ENCODE results near the gene KCNK10. TPM values are rescaled to one million over a fixed set of nuclear protein-coding genes. Genes with fewer than 3 reads are reported as not detected.

Gene KCNK10
- total RNA-seq = not detected

GRCh38 chr14:88323086-88323522, at the start of gene KCNK10:
Gene KCNK10 (minus strand): TSS chr14:88323269. CDS start chr14:88322798, 471 bp downstream.
- peaks cover 2 to 6% (median 2%) of the 10 kb centered on the region in 3 donors for H3K4me1 ChIP-seq (ENCODE audit: control insufficient read depth in 3 of 3, insufficient read depth in 3 of 3, low read length in 3 of 3)
- no peaks in the 10 kb centered on the region for H3K36me3 ChIP-seq (ENCODE audit: control insufficient read depth in 3 of 3, insufficient read depth in 3 of 3, low read length in 3 of 3)
- peak within 1 kb of the TSS in 2 of 3 donors; percentile 29 to 38 for H3K4me3 ChIP-seq (ENCODE audit: low read length in 3 of 3)
- peaks cover 61 to 69% (median 66%) of the 10 kb centered on the region in 3 donors for H3K27me3 ChIP-seq (ENCODE audit: control insufficient read depth in 3 of 3, insufficient read depth in 3 of 3, low read length in 3 of 3)
- peaks cover 0 to under 1% (median 0%) of the 10 kb centered on the region in 3 donors for H3K9me3 ChIP-seq (ENCODE audit: control insufficient read depth in 3 of 3, low read length in 3 of 3)
- no peak within 1 kb of the TSS for H3K27ac ChIP-seq (ENCODE audit: low read depth, low read length)
- H3K9ac ChIP-seq (ENCODE audit: low read depth in 1 of 3, low read length in 3 of 3) = no peak within 1 kb of the TSS

- no peak overlapping the region for H3K27ac ChIP-seq (ENCODE audit: low read depth, low read length)
- H3K4me1 ChIP-seq (ENCODE audit: control insufficient read depth in 3 of 3, insufficient read depth in 3 of 3, low read length in 3 of 3) = no peaks in the 10 kb centered on the region
- H3K9ac ChIP-seq (ENCODE audit: low read depth in 1 of 3, low read length in 3 of 3) = no peak overlapping the region
- H3K4me3 ChIP-seq (ENCODE audit: low read length in 3 of 3) = no peak overlapping the region
- H3K27me3 ChIP-seq (ENCODE audit: control insufficient read depth in 3 of 3, insufficient read depth in 3 of 3, low read length in 3 of 3) = peaks cover 0 to 4% (median 3%) of the 10 kb centered on the region in 3 donors
- H3K9me3 ChIP-seq (ENCODE audit: control insufficient read depth in 3 of 3, low read length in 3 of 3) = no peaks in the 10 kb centered on the region
- H3K36me3 ChIP-seq (ENCODE audit: control insufficient read depth in 3 of 3, insufficient read depth in 3 of 3, low read length in 3 of 3) = no peaks in the 10 kb centered on the region
Measured at GRCh38 chr14:88369496-88369895, 46.4 kb upstream of the KCNK10 start.

GRCh38 chr14:88364710-88365413, 41.8 kb upstream of the KCNK10 start:
- no peaks in the 10 kb centered on the region for H3K36me3 ChIP-seq (ENCODE audit: control insufficient read depth in 3 of 3, insufficient read depth in 3 of 3, low read length in 3 of 3)
- H3K27ac ChIP-seq (ENCODE audit: low read depth, low read length) = no peak overlapping the region
- peaks cover 0 to 4% (median under 1%) of the 10 kb centered on the region in 3 donors for H3K27me3 ChIP-seq (ENCODE audit: control insufficient read depth in 3 of 3, insufficient read depth in 3 of 3, low read length in 3 of 3)
- no peaks in the 10 kb centered on the region for H3K9me3 ChIP-seq (ENCODE audit: control insufficient read depth in 3 of 3, low read length in 3 of 3)
- no peaks in the 10 kb centered on the region for H3K4me1 ChIP-seq (ENCODE audit: control insufficient read depth in 3 of 3, insufficient read depth in 3 of 3, low read length in 3 of 3)
- no peak overlapping the region for H3K9ac ChIP-seq (ENCODE audit: low read depth in 1 of 3, low read length in 3 of 3)
- H3K4me3 ChIP-seq (ENCODE audit: low read length in 3 of 3) = no peak overlapping the region

- Histone ChIP-seq H3K9me3 (ENCODE audit: control insufficient read depth in 3 of 3, low read length in 3 of 3) (no peaks in the 10 kb centered on the region), H3K4me1 (ENCODE audit: control insufficient read depth in 3 of 3, insufficient read depth in 3 of 3, low read length in 3 of 3) (no peaks in the 10 kb centered on the region), H3K27me3 (ENCODE audit: control insufficient read depth in 3 of 3, insufficient read depth in 3 of 3, low read length in 3 of 3) (no peaks in the 10 kb centered on the region), H3K9ac (ENCODE audit: low read depth in 1 of 3, low read length in 3 of 3) (no peak overlapping the region), H3K36me3 (ENCODE audit: control insufficient read depth in 3 of 3, insufficient read depth in 3 of 3, low read length in 3 of 3) (no peaks in the 10 kb centered on the region), H3K27ac (ENCODE audit: low read depth, low read length) (no peak overlapping the region), H3K4me3 (ENCODE audit: low read length in 3 of 3) (no peak overlapping the region)
Measured at GRCh38 chr14:88363644-88364043, 40.6 kb upstream of the KCNK10 start.

- Histone ChIP-seq H3K36me3 (ENCODE audit: control insufficient read depth in 3 of 3, insufficient read depth in 3 of 3, low read length in 3 of 3) (no peaks in the 10 kb centered on the region), H3K9ac (ENCODE audit: low read depth in 1 of 3, low read length in 3 of 3) (no peak overlapping the region), H3K4me1 (ENCODE audit: control insufficient read depth in 3 of 3, insufficient read depth in 3 of 3, low read length in 3 of 3) (no peaks in the 10 kb centered on the region), H3K27me3 (ENCODE audit: control insufficient read depth in 3 of 3, insufficient read depth in 3 of 3, low read length in 3 of 3) (no peaks in the 10 kb centered on the region), H3K9me3 (ENCODE audit: control insufficient read depth in 3 of 3, low read length in 3 of 3) (no peaks in the 10 kb centered on the region), H3K4me3 (ENCODE audit: low read length in 3 of 3) (no peak overlapping the region), H3K27ac (ENCODE audit: low read depth, low read length) (no peak overlapping the region)
Measured at GRCh38 chr14:88359500-88359899, 36.4 kb upstream of the KCNK10 start.

GRCh38 chr14:88354358-88354757, 31.3 kb upstream of the KCNK10 start:
- H3K9me3 ChIP-seq (ENCODE audit: control insufficient read depth in 3 of 3, low read length in 3 of 3) = no peaks in the 10 kb centered on the region
- no peaks in the 10 kb centered on the region for H3K27me3 ChIP-seq (ENCODE audit: control insufficient read depth in 3 of 3, insufficient read depth in 3 of 3, low read length in 3 of 3)
- H3K27ac ChIP-seq (ENCODE audit: low read depth, low read length) = no peak overlapping the region
- H3K9ac ChIP-seq (ENCODE audit: low read depth in 1 of 3, low read length in 3 of 3) = no peak overlapping the region
- H3K4me3 ChIP-seq (ENCODE audit: low read length in 3 of 3) = no peak overlapping the region
- no peaks in the 10 kb centered on the region for H3K36me3 ChIP-seq (ENCODE audit: control insufficient read depth in 3 of 3, insufficient read depth in 3 of 3, low read length in 3 of 3)
- H3K4me1 ChIP-seq (ENCODE audit: control insufficient read depth in 3 of 3, insufficient read depth in 3 of 3, low read length in 3 of 3) = no peaks in the 10 kb centered on the region

- no peaks in the 10 kb centered on the region for H3K36me3 ChIP-seq (ENCODE audit: control insufficient read depth in 3 of 3, insufficient read depth in 3 of 3, low read length in 3 of 3)
- no peak overlapping the region for H3K27ac ChIP-seq (ENCODE audit: low read depth, low read length)
- H3K4me3 ChIP-seq (ENCODE audit: low read length in 3 of 3) = no peak overlapping the region
- no peaks in the 10 kb centered on the region for H3K4me1 ChIP-seq (ENCODE audit: control insufficient read depth in 3 of 3, insufficient read depth in 3 of 3, low read length in 3 of 3)
- no peaks in the 10 kb centered on the region for H3K27me3 ChIP-seq (ENCODE audit: control insufficient read depth in 3 of 3, insufficient read depth in 3 of 3, low read length in 3 of 3)
- H3K9me3 ChIP-seq (ENCODE audit: control insufficient read depth in 3 of 3, low read length in 3 of 3) = no peaks in the 10 kb centered on the region
- no peak overlapping the region for H3K9ac ChIP-seq (ENCODE audit: low read depth in 1 of 3, low read length in 3 of 3)
Measured at GRCh38 chr14:88352698-88353097, 29.6 kb upstream of the KCNK10 start.

GRCh38 chr14:88351966-88352691, 29.1 kb upstream of the KCNK10 start:
- no peak overlapping the region for H3K9ac ChIP-seq (ENCODE audit: low read depth in 1 of 3, low read length in 3 of 3)
- H3K4me1 ChIP-seq (ENCODE audit: control insufficient read depth in 3 of 3, insufficient read depth in 3 of 3, low read length in 3 of 3) = no peaks in the 10 kb centered on the region
- no peak overlapping the region for H3K4me3 ChIP-seq (ENCODE audit: low read length in 3 of 3)
- H3K36me3 ChIP-seq (ENCODE audit: control insufficient read depth in 3 of 3, insufficient read depth in 3 of 3, low read length in 3 of 3) = no peaks in the 10 kb centered on the region
- no peaks in the 10 kb centered on the region for H3K9me3 ChIP-seq (ENCODE audit: control insufficient read depth in 3 of 3, low read length in 3 of 3)
- no peaks in the 10 kb centered on the region for H3K27me3 ChIP-seq (ENCODE audit: control insufficient read depth in 3 of 3, insufficient read depth in 3 of 3, low read length in 3 of 3)
- no peak overlapping the region for H3K27ac ChIP-seq (ENCODE audit: low read depth, low read length)

- Histone ChIP-seq H3K36me3 (ENCODE audit: control insufficient read depth in 3 of 3, insufficient read depth in 3 of 3, low read length in 3 of 3) (no peaks in the 10 kb centered on the region), H3K9me3 (ENCODE audit: control insufficient read depth in 3 of 3, low read length in 3 of 3) (no peaks in the 10 kb centered on the region), H3K9ac (ENCODE audit: low read depth in 1 of 3, low read length in 3 of 3) (no peak overlapping the region), H3K4me3 (ENCODE audit: low read length in 3 of 3) (no peak overlapping the region), H3K4me1 (ENCODE audit: control insufficient read depth in 3 of 3, insufficient read depth in 3 of 3, low read length in 3 of 3) (no peaks in the 10 kb centered on the region), H3K27me3 (ENCODE audit: control insufficient read depth in 3 of 3, insufficient read depth in 3 of 3, low read length in 3 of 3) (no peaks in the 10 kb centered on the region), H3K27ac (ENCODE audit: low read depth, low read length) (no peak overlapping the region)
Measured at GRCh38 chr14:88348546-88348945, 25.5 kb upstream of the KCNK10 start.

GRCh38 chr14:88346048-88346639, 23.1 kb upstream of the KCNK10 start:
- no peaks in the 10 kb centered on the region for H3K9me3 ChIP-seq (ENCODE audit: control insufficient read depth in 3 of 3, low read length in 3 of 3)
- H3K36me3 ChIP-seq (ENCODE audit: control insufficient read depth in 3 of 3, insufficient read depth in 3 of 3, low read length in 3 of 3) = no peaks in the 10 kb centered on the region

More at GRCh38 chr14:88346048-88346639, 23.1 kb upstream of the KCNK10 start:
- H3K4me3 ChIP-seq (ENCODE audit: low read length in 3 of 3) = no peak overlapping the region
- no peak overlapping the region for H3K9ac ChIP-seq (ENCODE audit: low read depth in 1 of 3, low read length in 3 of 3)
- no peaks in the 10 kb centered on the region for H3K4me1 ChIP-seq (ENCODE audit: control insufficient read depth in 3 of 3, insufficient read depth in 3 of 3, low read length in 3 of 3)
- no peaks in the 10 kb centered on the region for H3K27me3 ChIP-seq (ENCODE audit: control insufficient read depth in 3 of 3, insufficient read depth in 3 of 3, low read length in 3 of 3)
- H3K27ac ChIP-seq (ENCODE audit: low read depth, low read length) = no peak overlapping the region

All from skeletal muscle tissue (tissue), 4 donors.